GM23338 (cell line): ENCODE results near the gene GTF2H1. TPM values are rescaled to one million over a fixed set of nuclear protein-coding genes. Genes with fewer than 3 reads are reported as not detected.

Experiments used
- ATAC-seq: fragments of 200-7000 bp; cut with Tn5 transposase; 3 replicates; pipeline ENCODE4 v1.9.1; 2020
- DNase-seq: peaks from one replicate; pipeline ENCODE4 v3.0.0-alpha.2; 2015; ENCODE audit warnings: low spot score
- H2AFZ ChIP-seq: fragments of 200-600 bp; sonication (generic); 2 replicates; pipeline ENCODE4 v1.8.0; 2016; ENCODE audit warnings: antibody characterized with exemption, mild to moderate bottlenecking, moderate library complexity
- H3F3A ChIP-seq: fragments of 200-600 bp; sonication (generic); replicated peaks from 2 replicates; pipeline ENCODE4 v1.8.0; 2017; ENCODE audit warnings: antibody characterized with exemption, mixed run types, low read depth
- H3K27ac ChIP-seq: fragments of 200-600 bp; sonication (generic); 2 replicates; pipeline ENCODE4 v1.6.1; 2016; ENCODE audit warnings: low read depth
- H3K27me3 ChIP-seq: fragments of 200-600 bp; sonication (generic); 2 replicates; pipeline ENCODE4 v1.8.0; 2016; ENCODE audit warnings: mild to moderate bottlenecking, mixed run types, moderate library complexity; ENCODE audit not compliant: insufficient read depth
- H3K36me3 ChIP-seq: fragments of 200-600 bp; sonication (generic); 2 replicates; pipeline ENCODE4 v1.8.0; 2016; ENCODE audit warnings: mild to moderate bottlenecking; ENCODE audit not compliant: insufficient read depth
- H3K4me1 ChIP-seq: fragments of 200-600 bp; sonication (generic); 2 replicates; pipeline ENCODE4 v1.8.0; 2016; ENCODE audit warnings: mild to moderate bottlenecking, moderate library complexity; ENCODE audit not compliant: insufficient read depth
- H3K4me2 ChIP-seq: fragments of 200-600 bp; sonication (generic); 2 replicates; pipeline ENCODE4 v1.7.1; 2017; ENCODE audit warnings: mixed run types
- H3K4me3 ChIP-seq: fragments of 200-600 bp; sonication (generic); 2 replicates; pipeline ENCODE4 v1.6.1; 2016; ENCODE audit warnings: mixed run types
- H3K79me2 ChIP-seq: fragments of 200-600 bp; sonication (generic); replicated peaks from 2 replicates; pipeline ENCODE4 v1.8.0; 2017; ENCODE audit warnings: mild to moderate bottlenecking; ENCODE audit not compliant: insufficient read depth
- H3K9me2 ChIP-seq: fragments of 200-600 bp; sonication (generic); 2 replicates; pipeline ENCODE4 v1.8.0; 2017; ENCODE audit not compliant: insufficient read depth
- H4K20me1 ChIP-seq: fragments of 200-600 bp; sonication (generic); replicated peaks from 2 replicates; pipeline ENCODE4 v1.8.0; 2017; ENCODE audit warnings: mild to moderate bottlenecking; ENCODE audit not compliant: insufficient read depth
- H3K27ac Mint-ChIP-seq: 2 replicates; pipeline ENCODE4 v1.8.0; 2020; ENCODE audit warnings: inconsistent platforms, mild to moderate bottlenecking, moderate library complexity, mixed read lengths
- H3K27me3 Mint-ChIP-seq: 3 replicates; pipeline ENCODE4 v1.8.0; 2022; ENCODE audit warnings: low read depth, mild to moderate bottlenecking, moderate library complexity, mixed read lengths, inconsistent platforms; ENCODE audit not compliant: insufficient read depth, poor library complexity
- H3K36me3 Mint-ChIP-seq: 3 replicates; pipeline ENCODE4 v1.8.0; 2021; ENCODE audit warnings: low read depth, mild to moderate bottlenecking, inconsistent platforms, moderate library complexity, mixed read lengths
- H3K4me1 Mint-ChIP-seq: 3 replicates; pipeline ENCODE4 v1.8.0; 2020; ENCODE audit warnings: mild to moderate bottlenecking, inconsistent platforms, mixed read lengths
- H3K4me3 Mint-ChIP-seq: 3 replicates; pipeline ENCODE4 v1.8.0; 2021; ENCODE audit warnings: moderate library complexity, mild to moderate bottlenecking, inconsistent platforms, mixed read lengths
- H3K9me3 Mint-ChIP-seq: 3 replicates; pipeline ENCODE4 v1.8.0; 2020; ENCODE audit warnings: moderate library complexity, mild to moderate bottlenecking, inconsistent platforms, mixed read lengths
- CREB1 ChIP-seq: fragments of 250-450 bp; sonication (Bioruptor Pico); IDR thresholded peaks from 2 replicates; pipeline ENCODE4 v1.5.0; 2020; ENCODE audit warnings: low read depth, mild to moderate bottlenecking, moderate library complexity
- EZH2 ChIP-seq: fragments of 200-600 bp; sonication (generic); IDR thresholded peaks from one replicate; pipeline ENCODE4 v1.8.0; 2017; ENCODE audit warnings: antibody characterized with exemption, mild to moderate bottlenecking, low read depth; ENCODE audit not compliant: unreplicated experiment
- EZH2phosphoT487 ChIP-seq: fragments of 200-600 bp; sonication (generic); IDR thresholded peaks from one replicate; pipeline ENCODE4 v1.8.1; 2018; ENCODE audit warnings: antibody characterized with exemption; ENCODE audit not compliant: unreplicated experiment
- JUNB ChIP-seq: IDR thresholded peaks from one replicate; pipeline ENCODE4 v1.6.1; 2016; ENCODE audit warnings: antibody characterized with exemption; ENCODE audit not compliant: unreplicated experiment
- NANOG ChIP-seq: IDR thresholded peaks from 2 replicates; pipeline ENCODE4 v1.6.1; 2016; ENCODE audit warnings: antibody characterized with exemption, borderline replicate concordance
- POLR2AphosphoS5 ChIP-seq: IDR thresholded peaks from 2 replicates; pipeline ENCODE4 v1.6.1; 2016; ENCODE audit warnings: antibody characterized with exemption, low read depth
- STAT1 ChIP-seq: IDR thresholded peaks from one replicate; pipeline ENCODE4 v1.6.1; 2016; ENCODE audit warnings: antibody characterized with exemption; ENCODE audit not compliant: unreplicated experiment
- ZNF114 ChIP-seq: fragments of 250-450 bp; sonication (Bioruptor Pico); IDR thresholded peaks from 2 replicates; pipeline ENCODE4 v1.5.0; 2020; ENCODE audit warnings: mild to moderate bottlenecking, moderate library complexity
- ZNF331 ChIP-seq: fragments of 250-450 bp; sonication (Bioruptor Pico); IDR thresholded peaks from 2 replicates; pipeline ENCODE4 v1.5.0; 2020; ENCODE audit warnings: low read depth, mild to moderate bottlenecking, moderate library complexity
- polyA plus RNA-seq: library from polyadenylated mRNA; unstranded; fragments of >200 nt; fragmentation: Nextera tagmentation; extraction: Ambion mirVana; gene quantifications from 2 replicates; pipeline ENCODE4 v1.2.1, GENCODE V29; 2016
- total RNA-seq: library from RNA; depleted of rRNA; stranded (reverse); fragments of >200 nt; shearing (Covaris generic); gene quantifications from 2 replicates; pipeline ENCODE4 v1.2.3, GENCODE V29; 2014
- TF ChIP-seq, protein P1 (sequence below): IDR thresholded peaks from one replicate; pipeline ENCODE4 v1.6.1; 2018; ENCODE audit warnings: antibody characterized with exemption; ENCODE audit not compliant: unreplicated experiment
- TF ChIP-seq, protein P2 (sequence below): fragments of 250-450 bp; sonication (Bioruptor Pico); IDR thresholded peaks from 2 replicates; pipeline ENCODE4 v1.5.0; 2020; ENCODE audit warnings: mild to moderate bottlenecking, moderate library complexity
- TF ChIP-seq, protein P3 (sequence below), 2 experiments: fragments of 200-600 bp in 1 of 2; sonication (generic) in 1 of 2; conservative IDR thresholded peaks; 2 replicates each; pipeline versions ENCODE4 v1.5.1 to v1.6.1; 2016 to 2017; ENCODE audit warnings: antibody characterized with exemption in 2 of 2, low read depth in 2 of 2, mild to moderate bottlenecking in 2 of 2, moderate library complexity in 1 of 2
- TF ChIP-seq, protein P4 (sequence below): IDR thresholded peaks from 2 replicates; pipeline ENCODE4 v1.6.1; 2016; ENCODE audit warnings: antibody characterized with exemption

The GTF2H1 gene
- total and polyA plus RNA-seq, 2 experiments from 2014 or later, result 16.5 to 43.6 TPM

DNA sequence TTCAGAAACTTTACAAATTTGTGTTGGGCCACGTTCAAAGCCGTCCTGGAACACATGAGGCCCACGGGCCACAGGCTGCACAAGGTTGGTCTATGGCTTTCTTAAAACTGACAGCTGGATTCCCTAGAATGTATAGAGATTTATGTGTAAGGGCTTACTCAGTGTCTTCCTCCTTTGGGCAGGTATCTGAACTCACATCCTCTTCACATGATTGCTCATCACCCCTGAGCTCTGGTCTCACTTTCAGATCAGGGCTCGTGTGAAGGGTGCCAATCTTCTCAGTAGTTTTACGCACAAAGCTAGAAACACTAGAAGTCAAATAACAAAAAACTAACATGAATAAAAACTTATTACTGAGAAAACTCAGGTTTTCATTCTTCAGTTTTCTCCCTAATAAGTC, 27.5 kb upstream of the GTF2H1 start:
- Histone ChIP-seq H3K27me3 (no peaks in the 10 kb centered on the region), H3K4me3 (no peak overlapping the region), H3K36me3 (peaks cover 65% of the 10 kb centered on the region), H3K27ac (no peak overlapping the region), H3K79me2 (no peaks in the 10 kb centered on the region), H3K9me2 (no peaks in the 10 kb centered on the region), H3K4me2 (no peak overlapping the region), H3K4me1 (no peaks in the 10 kb centered on the region), H3F3A (no peaks in the 10 kb centered on the region), H4K20me1 (peaks cover 3% of the 10 kb centered on the region), H2AFZ (no peak overlapping the region)
- Mint-ChIP-seq H3K9me3 (no peaks in the 10 kb centered on the region), H3K27me3 (no peaks in the 10 kb centered on the region), H3K27ac (no peak overlapping the region), H3K4me1 (no peaks in the 10 kb centered on the region), H3K4me3 (no peak overlapping the region), H3K36me3 (peaks cover 83% of the 10 kb centered on the region)
- DNase-seq (no peak), ATAC-seq (no peak)
- TF ChIP-seq, protein P1, sequence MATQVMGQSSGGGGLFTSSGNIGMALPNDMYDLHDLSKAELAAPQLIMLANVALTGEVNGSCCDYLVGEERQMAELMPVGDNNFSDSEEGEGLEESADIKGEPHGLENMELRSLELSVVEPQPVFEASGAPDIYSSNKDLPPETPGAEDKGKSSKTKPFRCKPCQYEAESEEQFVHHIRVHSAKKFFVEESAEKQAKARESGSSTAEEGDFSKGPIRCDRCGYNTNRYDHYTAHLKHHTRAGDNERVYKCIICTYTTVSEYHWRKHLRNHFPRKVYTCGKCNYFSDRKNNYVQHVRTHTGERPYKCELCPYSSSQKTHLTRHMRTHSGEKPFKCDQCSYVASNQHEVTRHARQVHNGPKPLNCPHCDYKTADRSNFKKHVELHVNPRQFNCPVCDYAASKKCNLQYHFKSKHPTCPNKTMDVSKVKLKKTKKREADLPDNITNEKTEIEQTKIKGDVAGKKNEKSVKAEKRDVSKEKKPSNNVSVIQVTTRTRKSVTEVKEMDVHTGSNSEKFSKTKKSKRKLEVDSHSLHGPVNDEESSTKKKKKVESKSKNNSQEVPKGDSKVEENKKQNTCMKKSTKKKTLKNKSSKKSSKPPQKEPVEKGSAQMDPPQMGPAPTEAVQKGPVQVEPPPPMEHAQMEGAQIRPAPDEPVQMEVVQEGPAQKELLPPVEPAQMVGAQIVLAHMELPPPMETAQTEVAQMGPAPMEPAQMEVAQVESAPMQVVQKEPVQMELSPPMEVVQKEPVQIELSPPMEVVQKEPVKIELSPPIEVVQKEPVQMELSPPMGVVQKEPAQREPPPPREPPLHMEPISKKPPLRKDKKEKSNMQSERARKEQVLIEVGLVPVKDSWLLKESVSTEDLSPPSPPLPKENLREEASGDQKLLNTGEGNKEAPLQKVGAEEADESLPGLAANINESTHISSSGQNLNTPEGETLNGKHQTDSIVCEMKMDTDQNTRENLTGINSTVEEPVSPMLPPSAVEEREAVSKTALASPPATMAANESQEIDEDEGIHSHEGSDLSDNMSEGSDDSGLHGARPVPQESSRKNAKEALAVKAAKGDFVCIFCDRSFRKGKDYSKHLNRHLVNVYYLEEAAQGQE, result no peak
- TF ChIP-seq, protein P2, sequence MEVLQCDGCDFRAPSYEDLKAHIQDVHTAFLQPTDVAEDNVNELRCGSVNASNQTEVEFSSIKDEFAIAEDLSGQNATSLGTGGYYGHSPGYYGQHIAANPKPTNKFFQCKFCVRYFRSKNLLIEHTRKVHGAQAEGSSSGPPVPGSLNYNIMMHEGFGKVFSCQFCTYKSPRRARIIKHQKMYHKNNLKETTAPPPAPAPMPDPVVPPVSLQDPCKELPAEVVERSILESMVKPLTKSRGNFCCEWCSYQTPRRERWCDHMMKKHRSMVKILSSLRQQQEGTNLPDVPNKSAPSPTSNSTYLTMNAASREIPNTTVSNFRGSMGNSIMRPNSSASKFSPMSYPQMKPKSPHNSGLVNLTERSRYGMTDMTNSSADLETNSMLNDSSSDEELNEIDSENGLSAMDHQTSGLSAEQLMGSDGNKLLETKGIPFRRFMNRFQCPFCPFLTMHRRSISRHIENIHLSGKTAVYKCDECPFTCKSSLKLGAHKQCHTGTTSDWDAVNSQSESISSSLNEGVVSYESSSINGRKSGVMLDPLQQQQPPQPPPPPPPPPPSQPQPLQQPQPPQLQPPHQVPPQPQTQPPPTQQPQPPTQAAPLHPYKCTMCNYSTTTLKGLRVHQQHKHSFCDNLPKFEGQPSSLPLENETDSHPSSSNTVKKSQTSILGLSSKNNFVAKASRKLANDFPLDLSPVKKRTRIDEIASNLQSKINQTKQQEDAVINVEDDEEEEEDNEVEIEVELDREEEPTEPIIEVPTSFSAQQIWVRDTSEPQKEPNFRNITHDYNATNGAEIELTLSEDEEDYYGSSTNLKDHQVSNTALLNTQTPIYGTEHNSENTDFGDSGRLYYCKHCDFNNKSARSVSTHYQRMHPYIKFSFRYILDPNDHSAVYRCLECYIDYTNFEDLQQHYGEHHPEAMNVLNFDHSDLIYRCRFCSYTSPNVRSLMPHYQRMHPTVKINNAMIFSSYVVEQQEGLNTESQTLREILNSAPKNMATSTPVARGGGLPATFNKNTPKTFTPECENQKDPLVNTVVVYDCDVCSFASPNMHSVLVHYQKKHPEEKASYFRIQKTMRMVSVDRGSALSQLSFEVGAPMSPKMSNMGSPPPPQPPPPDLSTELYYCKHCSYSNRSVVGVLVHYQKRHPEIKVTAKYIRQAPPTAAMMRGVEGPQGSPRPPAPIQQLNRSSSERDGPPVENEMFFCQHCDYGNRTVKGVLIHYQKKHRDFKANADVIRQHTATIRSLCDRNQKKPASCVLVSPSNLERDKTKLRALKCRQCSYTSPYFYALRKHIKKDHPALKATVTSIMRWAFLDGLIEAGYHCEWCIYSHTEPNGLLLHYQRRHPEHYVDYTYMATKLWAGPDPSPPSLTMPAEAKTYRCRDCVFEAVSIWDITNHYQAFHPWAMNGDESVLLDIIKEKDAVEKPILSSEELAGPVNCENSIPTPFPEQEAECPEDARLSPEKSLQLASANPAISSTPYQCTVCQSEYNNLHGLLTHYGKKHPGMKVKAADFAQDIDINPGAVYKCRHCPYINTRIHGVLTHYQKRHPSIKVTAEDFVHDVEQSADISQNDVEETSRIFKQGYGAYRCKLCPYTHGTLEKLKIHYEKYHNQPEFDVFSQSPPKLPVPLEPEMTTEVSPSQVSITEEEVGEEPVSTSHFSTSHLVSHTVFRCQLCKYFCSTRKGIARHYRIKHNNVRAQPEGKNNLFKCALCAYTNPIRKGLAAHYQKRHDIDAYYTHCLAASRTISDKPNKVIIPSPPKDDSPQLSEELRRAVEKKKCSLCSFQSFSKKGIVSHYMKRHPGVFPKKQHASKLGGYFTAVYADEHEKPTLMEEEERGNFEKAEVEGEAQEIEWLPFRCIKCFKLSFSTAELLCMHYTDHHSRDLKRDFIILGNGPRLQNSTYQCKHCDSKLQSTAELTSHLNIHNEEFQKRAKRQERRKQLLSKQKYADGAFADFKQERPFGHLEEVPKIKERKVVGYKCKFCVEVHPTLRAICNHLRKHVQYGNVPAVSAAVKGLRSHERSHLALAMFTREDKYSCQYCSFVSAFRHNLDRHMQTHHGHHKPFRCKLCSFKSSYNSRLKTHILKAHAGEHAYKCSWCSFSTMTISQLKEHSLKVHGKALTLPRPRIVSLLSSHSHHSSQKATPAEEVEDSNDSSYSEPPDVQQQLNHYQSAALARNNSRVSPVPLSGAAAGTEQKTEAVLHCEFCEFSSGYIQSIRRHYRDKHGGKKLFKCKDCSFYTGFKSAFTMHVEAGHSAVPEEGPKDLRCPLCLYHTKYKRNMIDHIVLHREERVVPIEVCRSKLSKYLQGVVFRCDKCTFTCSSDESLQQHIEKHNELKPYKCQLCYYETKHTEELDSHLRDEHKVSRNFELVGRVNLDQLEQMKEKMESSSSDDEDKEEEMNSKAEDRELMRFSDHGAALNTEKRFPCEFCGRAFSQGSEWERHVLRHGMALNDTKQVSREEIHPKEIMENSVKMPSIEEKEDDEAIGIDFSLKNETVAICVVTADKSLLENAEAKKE (CRISPR knock-in tag), result no peak
- no peak for TF ChIP-seq CREB1 (CRISPR knock-in tag)
- TF ChIP-seq, protein P3, sequence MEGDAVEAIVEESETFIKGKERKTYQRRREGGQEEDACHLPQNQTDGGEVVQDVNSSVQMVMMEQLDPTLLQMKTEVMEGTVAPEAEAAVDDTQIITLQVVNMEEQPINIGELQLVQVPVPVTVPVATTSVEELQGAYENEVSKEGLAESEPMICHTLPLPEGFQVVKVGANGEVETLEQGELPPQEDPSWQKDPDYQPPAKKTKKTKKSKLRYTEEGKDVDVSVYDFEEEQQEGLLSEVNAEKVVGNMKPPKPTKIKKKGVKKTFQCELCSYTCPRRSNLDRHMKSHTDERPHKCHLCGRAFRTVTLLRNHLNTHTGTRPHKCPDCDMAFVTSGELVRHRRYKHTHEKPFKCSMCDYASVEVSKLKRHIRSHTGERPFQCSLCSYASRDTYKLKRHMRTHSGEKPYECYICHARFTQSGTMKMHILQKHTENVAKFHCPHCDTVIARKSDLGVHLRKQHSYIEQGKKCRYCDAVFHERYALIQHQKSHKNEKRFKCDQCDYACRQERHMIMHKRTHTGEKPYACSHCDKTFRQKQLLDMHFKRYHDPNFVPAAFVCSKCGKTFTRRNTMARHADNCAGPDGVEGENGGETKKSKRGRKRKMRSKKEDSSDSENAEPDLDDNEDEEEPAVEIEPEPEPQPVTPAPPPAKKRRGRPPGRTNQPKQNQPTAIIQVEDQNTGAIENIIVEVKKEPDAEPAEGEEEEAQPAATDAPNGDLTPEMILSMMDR (conservative IDR thresholded peaks at IDR 0.05; ENCODE audit: low read depth in 2 of 2), result no peak
- TF ChIP-seq EZH2phosphoT487, result no peak
- TF ChIP-seq STAT1, result no peak
- TF ChIP-seq ZNF331, result no peak
- TF ChIP-seq ZNF114 (CRISPR knock-in tag), result no peak
- TF ChIP-seq POLR2AphosphoS5, result no peak
- TF ChIP-seq EZH2, result no peak
- TF ChIP-seq, protein P4, sequence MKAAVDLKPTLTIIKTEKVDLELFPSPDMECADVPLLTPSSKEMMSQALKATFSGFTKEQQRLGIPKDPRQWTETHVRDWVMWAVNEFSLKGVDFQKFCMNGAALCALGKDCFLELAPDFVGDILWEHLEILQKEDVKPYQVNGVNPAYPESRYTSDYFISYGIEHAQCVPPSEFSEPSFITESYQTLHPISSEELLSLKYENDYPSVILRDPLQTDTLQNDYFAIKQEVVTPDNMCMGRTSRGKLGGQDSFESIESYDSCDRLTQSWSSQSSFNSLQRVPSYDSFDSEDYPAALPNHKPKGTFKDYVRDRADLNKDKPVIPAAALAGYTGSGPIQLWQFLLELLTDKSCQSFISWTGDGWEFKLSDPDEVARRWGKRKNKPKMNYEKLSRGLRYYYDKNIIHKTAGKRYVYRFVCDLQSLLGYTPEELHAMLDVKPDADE, result no peak
- no peak for TF ChIP-seq JUNB
- TF ChIP-seq NANOG, result no peak
